OCI-LY7 (cell line): ENCODE measurements around the gene RAP1A. TPM values are rescaled to one million over a fixed set of nuclear protein-coding genes. Genes with fewer than 3 reads are reported as not detected.

Source experiments
- BruUV-seq: library from RNA; stranded (reverse); fragments of 400-500 nt; replicated peaks from 2 replicates; lab custom pipeline; 2021; lab: Mats Ljungman, UMichigan
- CTCF ChIA-PET: fragments of 300-600 bp; sonication (Branson Sonifier 250); formaldehyde crosslinking; loops from one replicate; lab custom pipeline; 2022; ENCODE audit warnings: antibody characterized with exemption; ENCODE audit not compliant: unreplicated experiment; lab: Charles Lee
- POLR2A ChIA-PET: fragments of 300-600 bp; sonication (Branson Sonifier 250); formaldehyde crosslinking; loops from one replicate; lab custom pipeline; 2022; ENCODE audit warnings: antibody characterized with exemption; lab: Charles Lee
- DNase-seq: peaks from one replicate; pipeline ENCODE4 v3.0.0-alpha.2; 2015; ENCODE audit warnings: low spot score
- H2AFZ ChIP-seq: fragments of 200-600 bp; sonication (generic), shearing (Covaris generic); 2 replicates; pipeline ENCODE4 v1.6.1; 2014; ENCODE audit warnings: mild to moderate bottlenecking, antibody characterized with exemption, low read length, moderate library complexity
- H3K27ac ChIP-seq: fragments of 200-600 bp; sonication (generic); 2 replicates; pipeline ENCODE4 v1.5.1; 2014; ENCODE audit warnings: mixed run types, low read depth, mild to moderate bottlenecking, moderate library complexity, low read length, inconsistent platforms; ENCODE audit not compliant: poor library complexity, severe bottlenecking
- H3K36me3 ChIP-seq: fragments of 200-600 bp; sonication (generic); 2 replicates; pipeline ENCODE4 v1.6.1; 2014; ENCODE audit warnings: mild to moderate bottlenecking, antibody characterized with exemption, low read length, moderate library complexity, mixed read lengths; ENCODE audit not compliant: insufficient read depth
- H3K4me1 ChIP-seq: fragments of 200-600 bp; sonication (generic); 2 replicates; pipeline ENCODE4 v1.5.1; 2014; ENCODE audit warnings: mild to moderate bottlenecking, low read length; ENCODE audit not compliant: insufficient read depth, poor library complexity, severe bottlenecking
- H3K4me2 ChIP-seq: fragments of 200-600 bp; sonication (generic); 2 replicates; pipeline ENCODE4 v1.6.1; 2014; ENCODE audit warnings: mild to moderate bottlenecking, low read length
- H3K4me3 ChIP-seq: fragments of 200-600 bp; sonication (generic); 2 replicates; pipeline ENCODE4 v1.5.1; 2014; ENCODE audit warnings: mild to moderate bottlenecking, low read depth, low read length; ENCODE audit not compliant: poor library complexity, severe bottlenecking
- H3K79me2 ChIP-seq: fragments of 200-600 bp; sonication (generic); 2 replicates; pipeline ENCODE4 v1.6.1; 2016; ENCODE audit warnings: low read depth, mild to moderate bottlenecking, low read length, moderate library complexity, mixed read lengths; ENCODE audit not compliant: insufficient read depth
- H3K9me2 ChIP-seq: fragments of 200-600 bp; sonication (generic); 2 replicates; pipeline ENCODE4 v1.6.1; 2016; ENCODE audit warnings: mild to moderate bottlenecking, low read length, mixed read lengths; ENCODE audit not compliant: insufficient read depth
- H3K9me3 ChIP-seq: fragments of 200-600 bp; sonication (generic); 2 replicates; pipeline ENCODE4 v1.6.1; 2014; ENCODE audit warnings: mild to moderate bottlenecking, mixed run types, low read length, mixed read lengths
- H4K20me1 ChIP-seq: fragments of 200-600 bp; sonication (generic); 2 replicates; pipeline ENCODE4 v1.6.1; 2014; ENCODE audit warnings: mild to moderate bottlenecking, antibody characterized with exemption, low read length, moderate library complexity, mixed read lengths; ENCODE audit not compliant: insufficient read depth
- EZH2phosphoT487 ChIP-seq: fragments of 200-600 bp; sonication (generic); IDR thresholded peaks from 2 replicates; pipeline ENCODE4 v1.6.1; 2018; ENCODE audit warnings: low read depth, borderline replicate concordance, mild to moderate bottlenecking, mixed run types, antibody characterized with exemption, low read length, moderate library complexity, mixed read lengths
- intact Hi-C: fragments of 100-400 bp; cut with micrococcal nuclease; formaldehyde crosslinking; loops from one replicate; pipeline ENCODE4 v1.10.0; 2022; ENCODE audit not compliant: unreplicated experiment
- total RNA-seq, 2 experiments: library from RNA; depleted of rRNA in 1 of 2; stranded (reverse); fragments of >200 nt in 1 of 2; shearing (Covaris generic) in 1 of 2; gene quantifications; 2 replicates each; pipeline ENCODE4 v1.2.3, GENCODE V29; 2014 to 2022
- TF ChIP-seq, protein P1 (sequence below): fragments of 200-600 bp; sonication (generic); conservative IDR thresholded peaks from 2 replicates; pipeline ENCODE4 v1.5.1; 2014; ENCODE audit warnings: mild to moderate bottlenecking, antibody characterized with exemption, low read length, moderate library complexity, mixed read lengths

Gene RAP1A
- total RNA-seq, 2 experiments from 2014 or later = 10.4 to 86.3 TPM

DNA sequence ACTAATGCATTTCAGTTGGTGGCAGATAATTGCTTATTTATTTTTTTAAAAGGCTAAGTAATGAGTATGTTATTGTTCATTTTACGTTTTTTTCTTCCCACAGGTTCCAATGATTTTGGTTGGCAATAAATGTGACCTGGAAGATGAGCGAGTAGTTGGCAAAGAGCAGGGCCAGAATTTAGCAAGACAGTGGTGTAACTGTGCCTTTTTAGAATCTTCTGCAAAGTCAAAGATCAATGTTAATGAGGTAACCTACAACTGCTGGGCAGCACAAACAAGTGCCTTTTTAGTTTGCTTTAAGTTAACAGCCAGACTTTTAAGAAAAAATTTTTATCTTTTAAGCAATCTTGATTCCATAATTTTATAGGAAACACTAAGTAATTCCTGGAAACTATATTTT is 84.7 kb downstream of the RAP1A start:
- POLR2A ChIA-PET = interaction anchor here (0.6 to 2.9 kb wide), 4 partner anchors 8 to 203 kb away, joined by 3 to 11 read pairs (median 4); no protein-coding TSS in a partner anchor

DNA sequence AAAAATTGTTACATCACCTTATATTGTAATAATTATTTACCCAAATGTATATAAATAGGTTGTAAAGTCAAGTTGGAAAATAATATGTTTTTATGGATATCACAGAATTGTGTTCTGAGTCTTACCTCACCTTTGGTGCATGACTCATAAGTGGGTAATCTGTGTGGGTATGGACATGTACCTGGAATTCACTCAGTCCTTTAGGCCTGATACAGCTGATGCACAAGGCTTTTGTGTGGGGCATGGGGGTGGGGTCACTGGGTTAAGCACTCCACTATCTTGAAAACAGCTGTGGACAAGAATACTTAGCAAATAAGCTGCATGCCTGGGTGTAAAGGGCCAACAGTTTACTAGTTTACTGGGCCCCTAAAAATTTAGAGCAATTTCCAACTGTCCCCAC is 85.2 kb downstream of the RAP1A start:
- TF ChIP-seq, protein P1, sequence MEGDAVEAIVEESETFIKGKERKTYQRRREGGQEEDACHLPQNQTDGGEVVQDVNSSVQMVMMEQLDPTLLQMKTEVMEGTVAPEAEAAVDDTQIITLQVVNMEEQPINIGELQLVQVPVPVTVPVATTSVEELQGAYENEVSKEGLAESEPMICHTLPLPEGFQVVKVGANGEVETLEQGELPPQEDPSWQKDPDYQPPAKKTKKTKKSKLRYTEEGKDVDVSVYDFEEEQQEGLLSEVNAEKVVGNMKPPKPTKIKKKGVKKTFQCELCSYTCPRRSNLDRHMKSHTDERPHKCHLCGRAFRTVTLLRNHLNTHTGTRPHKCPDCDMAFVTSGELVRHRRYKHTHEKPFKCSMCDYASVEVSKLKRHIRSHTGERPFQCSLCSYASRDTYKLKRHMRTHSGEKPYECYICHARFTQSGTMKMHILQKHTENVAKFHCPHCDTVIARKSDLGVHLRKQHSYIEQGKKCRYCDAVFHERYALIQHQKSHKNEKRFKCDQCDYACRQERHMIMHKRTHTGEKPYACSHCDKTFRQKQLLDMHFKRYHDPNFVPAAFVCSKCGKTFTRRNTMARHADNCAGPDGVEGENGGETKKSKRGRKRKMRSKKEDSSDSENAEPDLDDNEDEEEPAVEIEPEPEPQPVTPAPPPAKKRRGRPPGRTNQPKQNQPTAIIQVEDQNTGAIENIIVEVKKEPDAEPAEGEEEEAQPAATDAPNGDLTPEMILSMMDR = no peak
- TF ChIP-seq EZH2phosphoT487 = no peak
- H3K27ac ChIP-seq = no peak overlapping the region
- H3K4me3 ChIP-seq = no peak overlapping the region
- H3K79me2 ChIP-seq = no peaks in the 10 kb centered on the region
- no peaks in the 10 kb centered on the region for H3K9me3 ChIP-seq
- peaks cover 96% of the 10 kb centered on the region for H3K36me3 ChIP-seq
- no TSS peak for BruUV-seq
- H3K9me2 ChIP-seq = no peaks in the 10 kb centered on the region
- ChIA-PET POLR2A (interaction anchor here (1.3 to 2.9 kb wide), 2 partner anchors 8 to 9 kb away, joined by 4 to 11 read pairs; no protein-coding TSS in a partner anchor), CTCF (no interaction called here)
- intact Hi-C loops = no loop called here
- no peak overlapping the region for H3K4me2 ChIP-seq
- H3K4me1 ChIP-seq = no peaks in the 10 kb centered on the region
- no peak for DNase-seq
- no peaks in the 10 kb centered on the region for H4K20me1 ChIP-seq
- no peak overlapping the region for H2AFZ ChIP-seq

More for the DNA sequence above, 84.7 kb downstream of the RAP1A start:
- no peak for DNase-seq
- no peak overlapping the region for H3K27ac ChIP-seq
- H3K4me1 ChIP-seq = peaks cover 5% of the 10 kb centered on the region
- TF ChIP-seq, protein P1 = no peak
- TF ChIP-seq EZH2phosphoT487 = no peak
- H3K9me3 ChIP-seq = no peaks in the 10 kb centered on the region
- intact Hi-C loops = no loop called here
- BruUV-seq = no TSS peak
- CTCF ChIA-PET = no interaction called here
- no peaks in the 10 kb centered on the region for H4K20me1 ChIP-seq
- H3K4me2 ChIP-seq = no peak overlapping the region
- H2AFZ ChIP-seq = no peak overlapping the region
- no peaks in the 10 kb centered on the region for H3K9me2 ChIP-seq
- H3K79me2 ChIP-seq = no peaks in the 10 kb centered on the region
- peaks cover 96% of the 10 kb centered on the region for H3K36me3 ChIP-seq
- H3K4me3 ChIP-seq = no peak overlapping the region

DNA sequence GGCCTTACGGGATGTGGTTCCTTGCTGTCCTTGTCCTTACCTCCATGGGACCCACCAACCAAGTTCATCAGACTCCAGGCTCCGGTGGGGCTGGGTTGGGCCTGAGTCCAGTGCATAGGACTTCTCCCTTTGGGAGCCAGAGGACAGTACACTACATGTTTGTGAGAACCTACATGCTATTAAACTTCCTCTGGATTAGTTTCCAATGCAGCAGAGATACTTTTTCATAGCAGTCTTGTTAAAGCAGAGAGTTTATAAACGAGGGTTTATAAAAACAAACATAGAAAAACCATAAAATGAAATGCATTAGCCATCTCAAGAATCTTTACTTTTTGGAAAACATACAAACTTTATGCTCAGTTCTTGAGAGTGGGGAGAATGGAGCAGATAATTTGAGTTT is 86.3 kb downstream of the RAP1A start:
- ChIA-PET CTCF (no interaction called here), POLR2A (interaction anchor here (1.3 kb wide), 1 partner anchor 9 kb away, joined by 4 read pairs; no protein-coding TSS in a partner anchor)
- H3K36me3 ChIP-seq = peaks cover 95% of the 10 kb centered on the region

More for the DNA sequence above, 86.3 kb downstream of the RAP1A start:
- TF ChIP-seq, protein P1 = no peak
- no peak for TF ChIP-seq EZH2phosphoT487
- Histone ChIP-seq H3K79me2 (no peaks in the 10 kb centered on the region), H3K9me3 (no peaks in the 10 kb centered on the region), H3K4me3 (no peak overlapping the region), H3K27ac (no peak overlapping the region), H4K20me1 (no peaks in the 10 kb centered on the region), H3K4me2 (no peak overlapping the region), H2AFZ (no peak overlapping the region), H3K9me2 (no peaks in the 10 kb centered on the region), H3K4me1 (no peaks in the 10 kb centered on the region)
- BruUV-seq = no TSS peak
- no peak for DNase-seq
- intact Hi-C loops = no loop called here
